WTC11 (cell line): ENCODE measurements around the gene NOD1. TPM values are rescaled to one million over a fixed set of nuclear protein-coding genes. Genes with fewer than 3 reads are reported as not detected.

Experiments used
- ATAC-seq: fragments of 200-7000 bp; cut with Tn5 transposase; 2 replicates; pipeline ENCODE4 v1.10.0; 2021; ENCODE audit warnings: mild to moderate bottlenecking, moderate library complexity
- CTCF ChIA-PET: fragments of 300-600 bp; sonication (Branson Sonifier 250); formaldehyde crosslinking; loops from one replicate; lab custom pipeline; 2021; ENCODE audit warnings: antibody characterized with exemption; lab: Charles Lee
- POLR2A ChIA-PET: fragments of 350-600 bp; sonication (Branson Sonifier 250); formaldehyde crosslinking; loops from one replicate; lab custom pipeline; 2021; ENCODE audit warnings: antibody characterized with exemption; lab: Charles Lee
- DNase-seq: peaks from one replicate; pipeline ENCODE4 v3.0.0; 2021; ENCODE audit warnings: low spot score
- H3K27ac Mint-ChIP-seq: 2 replicates; pipeline ENCODE4 v1.8.0; 2021; ENCODE audit warnings: mixed read lengths
- H3K27me3 Mint-ChIP-seq: 2 replicates; pipeline ENCODE4 v1.8.0; 2021; ENCODE audit warnings: low read depth, mild to moderate bottlenecking, moderate library complexity, mixed read lengths
- H3K36me3 Mint-ChIP-seq: 2 replicates; pipeline ENCODE4 v1.8.0; 2021; ENCODE audit warnings: mixed read lengths
- H3K4me1 Mint-ChIP-seq: 2 replicates; pipeline ENCODE4 v1.8.0; 2022; ENCODE audit warnings: mixed read lengths
- H3K4me3 Mint-ChIP-seq: 2 replicates; pipeline ENCODE4 v1.8.0; 2021; ENCODE audit warnings: mild to moderate bottlenecking, moderate library complexity, mixed read lengths
- H3K9me3 Mint-ChIP-seq: 2 replicates; pipeline ENCODE4 v1.8.0; 2021; ENCODE audit warnings: mixed read lengths
- ATF6 ChIP-seq: sonication (generic); formaldehyde crosslinking; IDR thresholded peaks from 2 replicates; pipeline ENCODE4 v1.8.1; 2023; ENCODE audit warnings: mild to moderate bottlenecking, missing genetic modification reagents
- E2F4 ChIP-seq: sonication (generic); formaldehyde crosslinking; IDR thresholded peaks from 2 replicates; pipeline ENCODE4 v1.8.1; 2022; ENCODE audit warnings: low read depth, mild to moderate bottlenecking, moderate library complexity, missing genetic modification reagents, borderline replicate concordance
- FOXK1 ChIP-seq: sonication (generic); formaldehyde crosslinking; IDR thresholded peaks from 2 replicates; pipeline ENCODE4 v1.8.0; 2022; ENCODE audit warnings: mild to moderate bottlenecking, moderate library complexity, missing genetic modification reagents
- GABPB1 ChIP-seq: sonication (generic); formaldehyde crosslinking; IDR thresholded peaks from 2 replicates; pipeline ENCODE4 v1.8.1; 2023; ENCODE audit warnings: mild to moderate bottlenecking, missing genetic modification reagents
- GRHL2 ChIP-seq: fragments of 250-450 bp; sonication (Bioruptor Pico); IDR thresholded peaks from 2 replicates; pipeline ENCODE4 v1.8.0; 2022; ENCODE audit warnings: mild to moderate bottlenecking, moderate library complexity; ENCODE audit not compliant: insufficient replicate concordance, severe bottlenecking
- HMGXB4 ChIP-seq: sonication (generic); formaldehyde crosslinking; IDR thresholded peaks from 2 replicates; pipeline ENCODE4 v1.8.1; 2023; ENCODE audit warnings: mild to moderate bottlenecking, moderate library complexity, missing genetic modification reagents
- IRF2 ChIP-seq: sonication (generic); formaldehyde crosslinking; IDR thresholded peaks from 2 replicates; pipeline ENCODE4 v1.8.0; 2022; ENCODE audit warnings: low read depth, missing genetic modification reagents, borderline replicate concordance
- NFYB ChIP-seq: sonication (generic); formaldehyde crosslinking; conservative IDR thresholded peaks from 2 replicates; pipeline ENCODE4 v1.8.0; 2022; ENCODE audit warnings: low read depth, missing genetic modification reagents
- PRRX2 ChIP-seq: fragments of 250-450 bp; sonication (Bioruptor Pico); IDR thresholded peaks from 2 replicates; pipeline ENCODE4 v1.8.0; 2021; ENCODE audit warnings: mild to moderate bottlenecking
- RELA ChIP-seq: sonication (generic); formaldehyde crosslinking; IDR thresholded peaks from 2 replicates; pipeline ENCODE4 v1.8.1; 2022; ENCODE audit warnings: missing genetic modification reagents, mild to moderate bottlenecking, borderline replicate concordance
- RORB ChIP-seq: fragments of 250-450 bp; sonication (Bioruptor Pico); IDR thresholded peaks from 2 replicates; pipeline ENCODE4 v1.9.0; 2021; ENCODE audit warnings: mild to moderate bottlenecking
- SMAD3 ChIP-seq: sonication (generic); formaldehyde crosslinking; IDR thresholded peaks from 2 replicates; pipeline ENCODE4 v1.8.0; 2022; ENCODE audit warnings: missing genetic modification reagents, mild to moderate bottlenecking, borderline replicate concordance
- SOX15 ChIP-seq: fragments of 250-450 bp; sonication (Bioruptor Pico); IDR thresholded peaks from 2 replicates; pipeline ENCODE4 v1.9.0; 2021; ENCODE audit warnings: mild to moderate bottlenecking
- SP1 ChIP-seq: sonication (generic); formaldehyde crosslinking; conservative IDR thresholded peaks from 2 replicates; pipeline ENCODE4 v1.8.1; 2022; ENCODE audit warnings: missing genetic modification reagents
- TCF7 ChIP-seq: sonication (generic); formaldehyde crosslinking; IDR thresholded peaks from 2 replicates; pipeline ENCODE4 v1.8.0; 2022; ENCODE audit warnings: mild to moderate bottlenecking, low read depth, missing genetic modification reagents, moderate library complexity
- TEAD1 ChIP-seq: sonication (generic); formaldehyde crosslinking; IDR thresholded peaks from 2 replicates; pipeline ENCODE4 v1.8.0; 2022; ENCODE audit warnings: mild to moderate bottlenecking, missing genetic modification reagents
- ZNF138 ChIP-seq: sonication (generic); formaldehyde crosslinking; conservative IDR thresholded peaks from 2 replicates; pipeline ENCODE4 v1.8.1; 2022; ENCODE audit warnings: mild to moderate bottlenecking, moderate library complexity, missing genetic modification reagents
- ZNF219 ChIP-seq: sonication (generic); formaldehyde crosslinking; IDR thresholded peaks from 2 replicates; pipeline ENCODE4 v1.8.0; 2023; ENCODE audit warnings: missing genetic modification reagents, mild to moderate bottlenecking, borderline replicate concordance
- ZNF416 ChIP-seq: fragments of 250-450 bp; sonication (Bioruptor Pico); IDR thresholded peaks from 2 replicates; pipeline ENCODE4 v1.9.0; 2021; ENCODE audit warnings: mild to moderate bottlenecking, inconsistent platforms
- ZSCAN18 ChIP-seq: fragments of 250-450 bp; sonication (Bioruptor Pico); IDR thresholded peaks from 2 replicates; pipeline ENCODE4 v2.1.2; 2022; ENCODE audit warnings: mild to moderate bottlenecking, moderate library complexity
- total RNA-seq: library from RNA; stranded (reverse); gene quantifications from 3 replicates; pipeline ENCODE4 v1.2.3, GENCODE V29; 2021
- TF ChIP-seq, protein P1 (sequence below): sonication (generic); formaldehyde crosslinking; conservative IDR thresholded peaks from 2 replicates; pipeline ENCODE4 v1.8.1; 2023; ENCODE audit warnings: mild to moderate bottlenecking, low read depth, missing genetic modification reagents, moderate library complexity
- TF ChIP-seq, protein P2 (sequence below): sonication (generic); formaldehyde crosslinking; IDR thresholded peaks from 2 replicates; pipeline ENCODE4 v1.8.0; 2022; ENCODE audit warnings: mild to moderate bottlenecking, missing genetic modification reagents
- TF ChIP-seq, protein P3 (sequence below): sonication (generic); formaldehyde crosslinking; conservative IDR thresholded peaks from 2 replicates; pipeline ENCODE4 v1.8.1; 2022; ENCODE audit warnings: mild to moderate bottlenecking, missing genetic modification reagents

Gene NOD1
- total RNA-seq, 1 experiment from 2014 or later, result 6.4 TPM

- TF ChIP-seq GRHL2 (CRISPR knock-in tag) (no peak), GABPB1 (CRISPR knock-in tag) (no peak), RELA (CRISPR knock-in tag) (no peak)
These were observed 16.4 kb downstream of the NOD1 start (continued) for GRCh38 chr7:30462179-30462578.

DNA sequence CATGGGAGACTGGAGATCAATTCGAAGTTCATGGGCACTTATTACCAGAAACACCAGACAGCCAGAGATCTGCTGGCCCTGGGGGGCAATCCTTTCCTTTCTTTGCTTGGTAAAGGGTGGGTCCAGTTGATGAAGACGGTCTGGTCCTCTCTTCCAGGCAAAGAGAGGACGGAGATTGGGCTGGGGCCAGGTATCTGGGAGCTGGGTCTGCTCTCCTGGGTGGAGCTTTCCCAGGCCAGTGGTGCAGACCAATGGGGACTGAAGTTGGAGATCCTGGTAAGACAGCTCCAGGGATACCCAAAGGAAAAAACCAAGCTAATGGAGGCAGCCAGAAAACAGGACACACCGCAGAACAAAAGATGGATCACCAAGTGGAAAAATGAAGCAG lies 18.3 kb downstream of the NOD1 start:
- no peaks in the 10 kb centered on the region for H3K27me3 Mint-ChIP-seq
- no peak for DNase-seq
- POLR2A ChIA-PET, result no interaction called here
- H3K4me3 Mint-ChIP-seq, result no peak overlapping the region
- TF ChIP-seq IRF2 (no peak), E2F4 (CRISPR knock-in tag) (no peak), SP1 (CRISPR knock-in tag) (no peak), TCF7 (CRISPR knock-in tag) (no peak), ZNF416 (no peak), SOX15 (no peak), ZNF138 (CRISPR knock-in tag) (no peak), TEAD1 (CRISPR knock-in tag) (no peak), ATF6 (CRISPR knock-in tag) (no peak), NFYB (no peak), ZSCAN18 (CRISPR knock-in tag) (no peak), FOXK1 (no peak), SMAD3 (CRISPR knock-in tag) (no peak), PRRX2 (CRISPR knock-in tag) (no peak), RORB (CRISPR knock-in tag) (no peak), ZNF219 (CRISPR knock-in tag) (no peak), HMGXB4 (CRISPR knock-in tag) (no peak)
- TF ChIP-seq, protein P1, sequence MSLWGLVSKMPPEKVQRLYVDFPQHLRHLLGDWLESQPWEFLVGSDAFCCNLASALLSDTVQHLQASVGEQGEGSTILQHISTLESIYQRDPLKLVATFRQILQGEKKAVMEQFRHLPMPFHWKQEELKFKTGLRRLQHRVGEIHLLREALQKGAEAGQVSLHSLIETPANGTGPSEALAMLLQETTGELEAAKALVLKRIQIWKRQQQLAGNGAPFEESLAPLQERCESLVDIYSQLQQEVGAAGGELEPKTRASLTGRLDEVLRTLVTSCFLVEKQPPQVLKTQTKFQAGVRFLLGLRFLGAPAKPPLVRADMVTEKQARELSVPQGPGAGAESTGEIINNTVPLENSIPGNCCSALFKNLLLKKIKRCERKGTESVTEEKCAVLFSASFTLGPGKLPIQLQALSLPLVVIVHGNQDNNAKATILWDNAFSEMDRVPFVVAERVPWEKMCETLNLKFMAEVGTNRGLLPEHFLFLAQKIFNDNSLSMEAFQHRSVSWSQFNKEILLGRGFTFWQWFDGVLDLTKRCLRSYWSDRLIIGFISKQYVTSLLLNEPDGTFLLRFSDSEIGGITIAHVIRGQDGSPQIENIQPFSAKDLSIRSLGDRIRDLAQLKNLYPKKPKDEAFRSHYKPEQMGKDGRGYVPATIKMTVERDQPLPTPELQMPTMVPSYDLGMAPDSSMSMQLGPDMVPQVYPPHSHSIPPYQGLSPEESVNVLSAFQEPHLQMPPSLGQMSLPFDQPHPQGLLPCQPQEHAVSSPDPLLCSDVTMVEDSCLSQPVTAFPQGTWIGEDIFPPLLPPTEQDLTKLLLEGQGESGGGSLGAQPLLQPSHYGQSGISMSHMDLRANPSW (CRISPR knock-in tag), result no peak
- TF ChIP-seq, protein P2, sequence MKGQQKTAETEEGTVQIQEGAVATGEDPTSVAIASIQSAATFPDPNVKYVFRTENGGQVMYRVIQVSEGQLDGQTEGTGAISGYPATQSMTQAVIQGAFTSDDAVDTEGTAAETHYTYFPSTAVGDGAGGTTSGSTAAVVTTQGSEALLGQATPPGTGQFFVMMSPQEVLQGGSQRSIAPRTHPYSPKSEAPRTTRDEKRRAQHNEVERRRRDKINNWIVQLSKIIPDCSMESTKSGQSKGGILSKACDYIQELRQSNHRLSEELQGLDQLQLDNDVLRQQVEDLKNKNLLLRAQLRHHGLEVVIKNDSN, result no peak
- TF ChIP-seq, protein P3, sequence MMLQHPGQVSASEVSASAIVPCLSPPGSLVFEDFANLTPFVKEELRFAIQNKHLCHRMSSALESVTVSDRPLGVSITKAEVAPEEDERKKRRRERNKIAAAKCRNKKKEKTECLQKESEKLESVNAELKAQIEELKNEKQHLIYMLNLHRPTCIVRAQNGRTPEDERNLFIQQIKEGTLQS, result no peak
- TF ChIP-seq, all 79 proteins: peak for 0
- H3K9me3 Mint-ChIP-seq, result no peaks in the 10 kb centered on the region
- no peak for ATAC-seq
- no peaks in the 10 kb centered on the region for H3K36me3 Mint-ChIP-seq
- peaks cover 3% of the 10 kb centered on the region; the same call in 1 of the 2 replicates for H3K4me1 Mint-ChIP-seq
- CTCF ChIA-PET, result interaction anchor here (1.2 kb wide), 1 partner anchor 9 kb away, joined by 3 read pairs; no protein-coding TSS in a partner anchor
- H3K27ac Mint-ChIP-seq, result no peak overlapping the region
